GM23338 (cell line): ENCODE measurements around the gene ANTXR1. TPM values are rescaled to one million over a fixed set of nuclear protein-coding genes. Genes with fewer than 3 reads are reported as not detected.

Experiments
- ATAC-seq: fragments of 200-7000 bp; cut with Tn5 transposase; 3 replicates; pipeline ENCODE4 v1.9.1; 2020
- DNase-seq: peaks from one replicate; pipeline ENCODE4 v3.0.0-alpha.2; 2015; ENCODE audit warnings: low spot score
- H2AFZ ChIP-seq: fragments of 200-600 bp; sonication (generic); 2 replicates; pipeline ENCODE4 v1.8.0; 2016; ENCODE audit warnings: antibody characterized with exemption, mild to moderate bottlenecking, moderate library complexity
- H3F3A ChIP-seq: fragments of 200-600 bp; sonication (generic); replicated peaks from 2 replicates; pipeline ENCODE4 v1.8.0; 2017; ENCODE audit warnings: antibody characterized with exemption, mixed run types, low read depth
- H3K27ac ChIP-seq: fragments of 200-600 bp; sonication (generic); 2 replicates; pipeline ENCODE4 v1.6.1; 2016; ENCODE audit warnings: low read depth
- H3K27me3 ChIP-seq: fragments of 200-600 bp; sonication (generic); 2 replicates; pipeline ENCODE4 v1.8.0; 2016; ENCODE audit warnings: mild to moderate bottlenecking, mixed run types, moderate library complexity; ENCODE audit not compliant: insufficient read depth
- H3K36me3 ChIP-seq: fragments of 200-600 bp; sonication (generic); 2 replicates; pipeline ENCODE4 v1.8.0; 2016; ENCODE audit warnings: mild to moderate bottlenecking; ENCODE audit not compliant: insufficient read depth
- H3K4me1 ChIP-seq: fragments of 200-600 bp; sonication (generic); 2 replicates; pipeline ENCODE4 v1.8.0; 2016; ENCODE audit warnings: mild to moderate bottlenecking, moderate library complexity; ENCODE audit not compliant: insufficient read depth
- H3K4me2 ChIP-seq: fragments of 200-600 bp; sonication (generic); 2 replicates; pipeline ENCODE4 v1.7.1; 2017; ENCODE audit warnings: mixed run types
- H3K4me3 ChIP-seq: fragments of 200-600 bp; sonication (generic); 2 replicates; pipeline ENCODE4 v1.6.1; 2016; ENCODE audit warnings: mixed run types
- H3K79me2 ChIP-seq: fragments of 200-600 bp; sonication (generic); replicated peaks from 2 replicates; pipeline ENCODE4 v1.8.0; 2017; ENCODE audit warnings: mild to moderate bottlenecking; ENCODE audit not compliant: insufficient read depth
- H3K9me2 ChIP-seq: fragments of 200-600 bp; sonication (generic); 2 replicates; pipeline ENCODE4 v1.8.0; 2017; ENCODE audit not compliant: insufficient read depth
- H4K20me1 ChIP-seq: fragments of 200-600 bp; sonication (generic); replicated peaks from 2 replicates; pipeline ENCODE4 v1.8.0; 2017; ENCODE audit warnings: mild to moderate bottlenecking; ENCODE audit not compliant: insufficient read depth
- H3K27ac Mint-ChIP-seq: 2 replicates; pipeline ENCODE4 v1.8.0; 2020; ENCODE audit warnings: inconsistent platforms, mild to moderate bottlenecking, moderate library complexity, mixed read lengths
- H3K27me3 Mint-ChIP-seq: 3 replicates; pipeline ENCODE4 v1.8.0; 2022; ENCODE audit warnings: low read depth, mild to moderate bottlenecking, moderate library complexity, mixed read lengths, inconsistent platforms; ENCODE audit not compliant: insufficient read depth, poor library complexity
- H3K36me3 Mint-ChIP-seq: 3 replicates; pipeline ENCODE4 v1.8.0; 2021; ENCODE audit warnings: low read depth, mild to moderate bottlenecking, inconsistent platforms, moderate library complexity, mixed read lengths
- H3K4me1 Mint-ChIP-seq: 3 replicates; pipeline ENCODE4 v1.8.0; 2020; ENCODE audit warnings: mild to moderate bottlenecking, inconsistent platforms, mixed read lengths
- H3K4me3 Mint-ChIP-seq: 3 replicates; pipeline ENCODE4 v1.8.0; 2021; ENCODE audit warnings: moderate library complexity, mild to moderate bottlenecking, inconsistent platforms, mixed read lengths
- H3K9me3 Mint-ChIP-seq: 3 replicates; pipeline ENCODE4 v1.8.0; 2020; ENCODE audit warnings: moderate library complexity, mild to moderate bottlenecking, inconsistent platforms, mixed read lengths
- CREB1 ChIP-seq: fragments of 250-450 bp; sonication (Bioruptor Pico); IDR thresholded peaks from 2 replicates; pipeline ENCODE4 v1.5.0; 2020; ENCODE audit warnings: low read depth, mild to moderate bottlenecking, moderate library complexity
- EZH2phosphoT487 ChIP-seq: fragments of 200-600 bp; sonication (generic); IDR thresholded peaks from one replicate; pipeline ENCODE4 v1.8.1; 2018; ENCODE audit warnings: antibody characterized with exemption; ENCODE audit not compliant: unreplicated experiment
- JUNB ChIP-seq: IDR thresholded peaks from one replicate; pipeline ENCODE4 v1.6.1; 2016; ENCODE audit warnings: antibody characterized with exemption; ENCODE audit not compliant: unreplicated experiment
- POLR2AphosphoS5 ChIP-seq: IDR thresholded peaks from 2 replicates; pipeline ENCODE4 v1.6.1; 2016; ENCODE audit warnings: antibody characterized with exemption, low read depth
- REST ChIP-seq: IDR thresholded peaks from one replicate; pipeline ENCODE4 v1.6.1; 2018; ENCODE audit warnings: antibody characterized with exemption; ENCODE audit not compliant: unreplicated experiment
- STAT1 ChIP-seq: IDR thresholded peaks from one replicate; pipeline ENCODE4 v1.6.1; 2016; ENCODE audit warnings: antibody characterized with exemption; ENCODE audit not compliant: unreplicated experiment
- ZNF114 ChIP-seq: fragments of 250-450 bp; sonication (Bioruptor Pico); IDR thresholded peaks from 2 replicates; pipeline ENCODE4 v1.5.0; 2020; ENCODE audit warnings: mild to moderate bottlenecking, moderate library complexity
- polyA plus RNA-seq: library from polyadenylated mRNA; unstranded; fragments of >200 nt; fragmentation: Nextera tagmentation; extraction: Ambion mirVana; gene quantifications from 2 replicates; pipeline ENCODE4 v1.2.1, GENCODE V29; 2016
- total RNA-seq: library from RNA; depleted of rRNA; stranded (reverse); fragments of >200 nt; shearing (Covaris generic); gene quantifications from 2 replicates; pipeline ENCODE4 v1.2.3, GENCODE V29; 2014
- TF ChIP-seq, protein P1 (sequence below): fragments of 250-450 bp; sonication (Bioruptor Pico); IDR thresholded peaks from 2 replicates; pipeline ENCODE4 v1.5.0; 2020; ENCODE audit warnings: mild to moderate bottlenecking, moderate library complexity
- TF ChIP-seq, protein P2 (sequence below), 2 experiments: fragments of 200-600 bp in 1 of 2; sonication (generic) in 1 of 2; conservative IDR thresholded peaks; 2 replicates each; pipeline versions ENCODE4 v1.5.1 to v1.6.1; 2016 to 2017; ENCODE audit warnings: antibody characterized with exemption in 2 of 2, low read depth in 2 of 2, mild to moderate bottlenecking in 2 of 2, moderate library complexity in 1 of 2
- TF ChIP-seq, protein P3 (sequence below): IDR thresholded peaks from 2 replicates; pipeline ENCODE4 v1.6.1; 2016; ENCODE audit warnings: antibody characterized with exemption

The ANTXR1 gene
- total and polyA plus RNA-seq, 2 experiments from 2014 or later: 16.1 to 23.1 TPM

DNA sequence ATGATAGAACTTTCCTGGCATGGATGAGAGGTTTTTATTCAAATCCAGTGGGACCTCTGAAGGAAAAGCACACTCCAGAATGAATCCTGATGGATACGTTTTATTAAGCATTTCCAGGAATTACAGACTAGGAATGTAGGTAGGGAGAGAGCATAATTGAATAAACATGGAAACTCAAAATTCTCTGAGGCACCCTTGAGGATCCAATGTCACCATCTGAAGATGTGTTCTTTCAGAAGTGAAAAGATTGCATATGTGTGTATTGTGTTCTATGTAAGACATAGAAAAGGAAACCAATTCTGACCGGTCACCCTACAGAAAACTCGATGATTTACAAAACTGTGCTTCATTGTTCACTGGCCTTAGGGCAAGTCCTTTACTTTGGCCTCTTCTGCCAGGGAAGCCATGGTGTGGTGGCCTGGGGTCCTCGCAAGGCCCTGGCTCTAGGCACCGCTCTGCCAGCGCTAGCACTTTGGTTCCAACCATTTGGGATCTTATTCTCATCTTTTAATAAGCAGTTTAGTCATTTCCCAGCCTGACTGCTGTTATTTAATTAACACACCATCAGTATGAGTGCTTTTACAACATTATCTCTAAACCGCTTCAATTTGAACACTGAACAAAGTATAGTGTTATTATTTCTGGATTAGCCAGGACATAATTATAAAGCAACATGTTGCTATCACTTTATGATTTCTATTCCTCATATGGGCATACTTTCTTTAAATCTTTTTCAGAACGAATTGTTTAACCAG lies 43.1 kb upstream of the ANTXR1 start (continued):
- TF ChIP-seq, protein P1, sequence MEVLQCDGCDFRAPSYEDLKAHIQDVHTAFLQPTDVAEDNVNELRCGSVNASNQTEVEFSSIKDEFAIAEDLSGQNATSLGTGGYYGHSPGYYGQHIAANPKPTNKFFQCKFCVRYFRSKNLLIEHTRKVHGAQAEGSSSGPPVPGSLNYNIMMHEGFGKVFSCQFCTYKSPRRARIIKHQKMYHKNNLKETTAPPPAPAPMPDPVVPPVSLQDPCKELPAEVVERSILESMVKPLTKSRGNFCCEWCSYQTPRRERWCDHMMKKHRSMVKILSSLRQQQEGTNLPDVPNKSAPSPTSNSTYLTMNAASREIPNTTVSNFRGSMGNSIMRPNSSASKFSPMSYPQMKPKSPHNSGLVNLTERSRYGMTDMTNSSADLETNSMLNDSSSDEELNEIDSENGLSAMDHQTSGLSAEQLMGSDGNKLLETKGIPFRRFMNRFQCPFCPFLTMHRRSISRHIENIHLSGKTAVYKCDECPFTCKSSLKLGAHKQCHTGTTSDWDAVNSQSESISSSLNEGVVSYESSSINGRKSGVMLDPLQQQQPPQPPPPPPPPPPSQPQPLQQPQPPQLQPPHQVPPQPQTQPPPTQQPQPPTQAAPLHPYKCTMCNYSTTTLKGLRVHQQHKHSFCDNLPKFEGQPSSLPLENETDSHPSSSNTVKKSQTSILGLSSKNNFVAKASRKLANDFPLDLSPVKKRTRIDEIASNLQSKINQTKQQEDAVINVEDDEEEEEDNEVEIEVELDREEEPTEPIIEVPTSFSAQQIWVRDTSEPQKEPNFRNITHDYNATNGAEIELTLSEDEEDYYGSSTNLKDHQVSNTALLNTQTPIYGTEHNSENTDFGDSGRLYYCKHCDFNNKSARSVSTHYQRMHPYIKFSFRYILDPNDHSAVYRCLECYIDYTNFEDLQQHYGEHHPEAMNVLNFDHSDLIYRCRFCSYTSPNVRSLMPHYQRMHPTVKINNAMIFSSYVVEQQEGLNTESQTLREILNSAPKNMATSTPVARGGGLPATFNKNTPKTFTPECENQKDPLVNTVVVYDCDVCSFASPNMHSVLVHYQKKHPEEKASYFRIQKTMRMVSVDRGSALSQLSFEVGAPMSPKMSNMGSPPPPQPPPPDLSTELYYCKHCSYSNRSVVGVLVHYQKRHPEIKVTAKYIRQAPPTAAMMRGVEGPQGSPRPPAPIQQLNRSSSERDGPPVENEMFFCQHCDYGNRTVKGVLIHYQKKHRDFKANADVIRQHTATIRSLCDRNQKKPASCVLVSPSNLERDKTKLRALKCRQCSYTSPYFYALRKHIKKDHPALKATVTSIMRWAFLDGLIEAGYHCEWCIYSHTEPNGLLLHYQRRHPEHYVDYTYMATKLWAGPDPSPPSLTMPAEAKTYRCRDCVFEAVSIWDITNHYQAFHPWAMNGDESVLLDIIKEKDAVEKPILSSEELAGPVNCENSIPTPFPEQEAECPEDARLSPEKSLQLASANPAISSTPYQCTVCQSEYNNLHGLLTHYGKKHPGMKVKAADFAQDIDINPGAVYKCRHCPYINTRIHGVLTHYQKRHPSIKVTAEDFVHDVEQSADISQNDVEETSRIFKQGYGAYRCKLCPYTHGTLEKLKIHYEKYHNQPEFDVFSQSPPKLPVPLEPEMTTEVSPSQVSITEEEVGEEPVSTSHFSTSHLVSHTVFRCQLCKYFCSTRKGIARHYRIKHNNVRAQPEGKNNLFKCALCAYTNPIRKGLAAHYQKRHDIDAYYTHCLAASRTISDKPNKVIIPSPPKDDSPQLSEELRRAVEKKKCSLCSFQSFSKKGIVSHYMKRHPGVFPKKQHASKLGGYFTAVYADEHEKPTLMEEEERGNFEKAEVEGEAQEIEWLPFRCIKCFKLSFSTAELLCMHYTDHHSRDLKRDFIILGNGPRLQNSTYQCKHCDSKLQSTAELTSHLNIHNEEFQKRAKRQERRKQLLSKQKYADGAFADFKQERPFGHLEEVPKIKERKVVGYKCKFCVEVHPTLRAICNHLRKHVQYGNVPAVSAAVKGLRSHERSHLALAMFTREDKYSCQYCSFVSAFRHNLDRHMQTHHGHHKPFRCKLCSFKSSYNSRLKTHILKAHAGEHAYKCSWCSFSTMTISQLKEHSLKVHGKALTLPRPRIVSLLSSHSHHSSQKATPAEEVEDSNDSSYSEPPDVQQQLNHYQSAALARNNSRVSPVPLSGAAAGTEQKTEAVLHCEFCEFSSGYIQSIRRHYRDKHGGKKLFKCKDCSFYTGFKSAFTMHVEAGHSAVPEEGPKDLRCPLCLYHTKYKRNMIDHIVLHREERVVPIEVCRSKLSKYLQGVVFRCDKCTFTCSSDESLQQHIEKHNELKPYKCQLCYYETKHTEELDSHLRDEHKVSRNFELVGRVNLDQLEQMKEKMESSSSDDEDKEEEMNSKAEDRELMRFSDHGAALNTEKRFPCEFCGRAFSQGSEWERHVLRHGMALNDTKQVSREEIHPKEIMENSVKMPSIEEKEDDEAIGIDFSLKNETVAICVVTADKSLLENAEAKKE: no peak
- no peak for TF ChIP-seq ZNF114
- no peak for TF ChIP-seq JUNB
- no peak for TF ChIP-seq STAT1
- TF ChIP-seq, protein P2, sequence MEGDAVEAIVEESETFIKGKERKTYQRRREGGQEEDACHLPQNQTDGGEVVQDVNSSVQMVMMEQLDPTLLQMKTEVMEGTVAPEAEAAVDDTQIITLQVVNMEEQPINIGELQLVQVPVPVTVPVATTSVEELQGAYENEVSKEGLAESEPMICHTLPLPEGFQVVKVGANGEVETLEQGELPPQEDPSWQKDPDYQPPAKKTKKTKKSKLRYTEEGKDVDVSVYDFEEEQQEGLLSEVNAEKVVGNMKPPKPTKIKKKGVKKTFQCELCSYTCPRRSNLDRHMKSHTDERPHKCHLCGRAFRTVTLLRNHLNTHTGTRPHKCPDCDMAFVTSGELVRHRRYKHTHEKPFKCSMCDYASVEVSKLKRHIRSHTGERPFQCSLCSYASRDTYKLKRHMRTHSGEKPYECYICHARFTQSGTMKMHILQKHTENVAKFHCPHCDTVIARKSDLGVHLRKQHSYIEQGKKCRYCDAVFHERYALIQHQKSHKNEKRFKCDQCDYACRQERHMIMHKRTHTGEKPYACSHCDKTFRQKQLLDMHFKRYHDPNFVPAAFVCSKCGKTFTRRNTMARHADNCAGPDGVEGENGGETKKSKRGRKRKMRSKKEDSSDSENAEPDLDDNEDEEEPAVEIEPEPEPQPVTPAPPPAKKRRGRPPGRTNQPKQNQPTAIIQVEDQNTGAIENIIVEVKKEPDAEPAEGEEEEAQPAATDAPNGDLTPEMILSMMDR (conservative IDR thresholded peaks at IDR 0.05; ENCODE audit: low read depth in 2 of 2): no peak

DNA sequence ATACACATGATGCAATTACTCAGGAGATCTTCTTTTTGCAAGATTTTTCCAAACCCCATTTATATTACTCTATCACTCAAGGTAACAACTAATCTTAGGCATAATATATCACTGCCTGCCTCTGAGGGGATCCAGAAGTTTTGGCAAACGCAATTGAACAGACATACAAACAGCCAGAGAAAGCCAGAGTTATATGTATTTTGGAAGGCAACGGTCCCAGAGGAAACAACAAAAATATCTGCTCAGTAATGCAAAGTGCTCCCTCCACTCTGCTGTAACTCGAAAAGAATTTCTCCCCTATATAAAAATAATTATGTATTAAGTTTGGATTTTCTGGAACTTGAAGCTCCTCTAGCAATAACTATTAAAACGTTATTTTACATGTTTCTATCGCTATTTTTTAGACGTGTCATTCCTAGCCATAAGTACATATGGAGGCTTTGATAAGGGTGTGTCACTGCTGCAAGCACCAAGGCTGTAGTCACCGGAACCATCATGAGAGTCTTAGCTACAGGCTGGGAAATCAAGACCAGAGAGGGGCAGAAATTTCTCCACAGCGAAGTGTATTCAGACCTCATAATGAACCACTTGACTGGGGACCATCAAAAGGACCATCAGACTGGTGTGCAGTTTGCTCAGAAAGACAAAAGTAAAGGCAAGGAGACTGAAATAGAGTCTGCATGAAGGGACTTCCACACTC lies 42.3 kb upstream of the ANTXR1 start:
- Histone ChIP-seq H3K4me2 (no peak overlapping the region), H3K36me3 (no peaks in the 10 kb centered on the region), H3F3A (no peaks in the 10 kb centered on the region), H3K27me3 (no peaks in the 10 kb centered on the region), H4K20me1 (no peaks in the 10 kb centered on the region), H3K4me1 (no peaks in the 10 kb centered on the region), H3K9me2 (no peaks in the 10 kb centered on the region), H3K79me2 (no peaks in the 10 kb centered on the region), H2AFZ (no peak overlapping the region), H3K4me3 (no peak overlapping the region), H3K27ac (no peak overlapping the region)
- no peak overlapping the region for H3K27ac Mint-ChIP-seq
- DNase-seq (no peak), ATAC-seq (no peak)
- no peak overlapping the region for H3K4me3 Mint-ChIP-seq
- H3K27me3 Mint-ChIP-seq: no peaks in the 10 kb centered on the region
- no peaks in the 10 kb centered on the region for H3K4me1 Mint-ChIP-seq
- H3K9me3 Mint-ChIP-seq: no peaks in the 10 kb centered on the region
- H3K36me3 Mint-ChIP-seq: no peaks in the 10 kb centered on the region
- TF ChIP-seq ZNF114 (no peak), REST (no peak), CREB1 (no peak), JUNB (no peak), EZH2phosphoT487 (no peak), POLR2AphosphoS5 (no peak)
- TF ChIP-seq, protein P3, sequence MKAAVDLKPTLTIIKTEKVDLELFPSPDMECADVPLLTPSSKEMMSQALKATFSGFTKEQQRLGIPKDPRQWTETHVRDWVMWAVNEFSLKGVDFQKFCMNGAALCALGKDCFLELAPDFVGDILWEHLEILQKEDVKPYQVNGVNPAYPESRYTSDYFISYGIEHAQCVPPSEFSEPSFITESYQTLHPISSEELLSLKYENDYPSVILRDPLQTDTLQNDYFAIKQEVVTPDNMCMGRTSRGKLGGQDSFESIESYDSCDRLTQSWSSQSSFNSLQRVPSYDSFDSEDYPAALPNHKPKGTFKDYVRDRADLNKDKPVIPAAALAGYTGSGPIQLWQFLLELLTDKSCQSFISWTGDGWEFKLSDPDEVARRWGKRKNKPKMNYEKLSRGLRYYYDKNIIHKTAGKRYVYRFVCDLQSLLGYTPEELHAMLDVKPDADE: no peak
